GM21825 (cell line): Measurements from ENCODE around the gene GBP4.

ENCODE experiments used
- ATAC-seq: cut with Tn5 transposase; IDR thresholded peaks from one replicate; pipeline ENCODE4 v1.9.1; 2021; ENCODE audit warnings: mild to moderate bottlenecking, moderate library complexity; ENCODE audit not compliant: unreplicated experiment

The GBP4 gene

GRCh38 chr1:89171067-89171438, 27.7 kb downstream of the GBP4 start:
- no peak for ATAC-seq

- no peak for ATAC-seq
These were observed 28.3 kb downstream of the GBP4 start for GRCh38 chr1:89170170-89171066.

GRCh38 chr1:89169166-89169565, 29.6 kb downstream of the GBP4 start:
- ATAC-seq: no peak

- no peak for ATAC-seq
These were observed 31.0 kb downstream of the GBP4 start for GRCh38 chr1:89167590-89168230.

- no peak for ATAC-seq
These were observed 32.0 kb downstream of the GBP4 start for GRCh38 chr1:89166705-89167104.

GRCh38 chr1:89165811-89166210, 32.9 kb downstream of the GBP4 start:
- ATAC-seq: no peak

- ATAC-seq: no peak
These were observed 47.7 kb downstream of the GBP4 start for GRCh38 chr1:89151047-89151446.

- ATAC-seq: no peak
These were observed 48.8 kb downstream of the GBP4 start for GRCh38 chr1:89149976-89150375.

- no peak for ATAC-seq
These were observed 49.5 kb downstream of the GBP4 start for GRCh38 chr1:89149229-89149628.

GRCh38 chr1:89147678-89148658, 50.8 kb downstream of the GBP4 start:
- ATAC-seq: no peak

GRCh38 chr1:89146721-89147120, 52.0 kb downstream of the GBP4 start:
- no peak for ATAC-seq

GRCh38 chr1:89143484-89143883, 55.3 kb downstream of the GBP4 start:
- ATAC-seq: no peak

- ATAC-seq: no peak
These were observed 56.6 kb downstream of the GBP4 start for GRCh38 chr1:89142160-89142559.

GRCh38 chr1:89133747-89134146, 65.0 kb downstream of the GBP4 start:
- no peak for ATAC-seq
